ENCODE data around the gene ABLIM3. TPM values are rescaled to one million over a fixed set of nuclear protein-coding genes. Genes with fewer than 3 reads are reported as not detected.

The ABLIM3 gene
- total RNA-seq, 1 donor from 2014 or later, result 33.9 TPM

GRCh38 chr5:149217803-149218155 lies 76.5 kb downstream of the ABLIM3 start:
- DNase-seq (ENCODE audit: low read depth), result no peak

- DNase-seq (ENCODE audit: low read depth), result no peak
These were observed 78.3 kb downstream of the ABLIM3 start for GRCh38 chr5:149219584-149219983.

- no peak for DNase-seq (ENCODE audit: low read depth)
These were observed 79.5 kb downstream of the ABLIM3 start for GRCh38 chr5:149220750-149221149.

- DNase-seq (ENCODE audit: low read depth), result no peak
These were observed 80.0 kb downstream of the ABLIM3 start for GRCh38 chr5:149221326-149221725.

- DNase-seq (ENCODE audit: low read depth), result no peak
These were observed 80.5 kb downstream of the ABLIM3 start for GRCh38 chr5:149221731-149222342.

GRCh38 chr5:149223081-149223848 lies 82.0 kb downstream of the ABLIM3 start:
- no peak for DNase-seq (ENCODE audit: low read depth)

- no peak for DNase-seq (ENCODE audit: low read depth)
These were observed 83.0 kb downstream of the ABLIM3 start for GRCh38 chr5:149224282-149224681.

GRCh38 chr5:149227168-149227826 lies 86.0 kb downstream of the ABLIM3 start:
- peak; percentile 72 for DNase-seq (ENCODE audit: low read depth)

GRCh38 chr5:149228618-149229297 lies 87.5 kb downstream of the ABLIM3 start:
- DNase-seq (ENCODE audit: low read depth), result peak; percentile 74

GRCh38 chr5:149229298-149229937 lies 88.1 kb downstream of the ABLIM3 start:
- no peak for DNase-seq (ENCODE audit: low read depth)

- no peak for DNase-seq (ENCODE audit: low read depth)
These were observed 94.5 kb downstream of the ABLIM3 start for GRCh38 chr5:149235841-149236240.

GRCh38 chr5:149237662-149238061 lies 96.4 kb downstream of the ABLIM3 start:
- no peak for DNase-seq (ENCODE audit: low read depth)

- no peak for DNase-seq (ENCODE audit: low read depth)
These were observed 97.2 kb downstream of the ABLIM3 start for GRCh38 chr5:149238540-149238939.

- DNase-seq (ENCODE audit: low read depth), result no peak
These were observed 98.6 kb downstream of the ABLIM3 start for GRCh38 chr5:149239917-149240316.

GRCh38 chr5:149240354-149240998 lies 99.2 kb downstream of the ABLIM3 start:
- DNase-seq (ENCODE audit: low read depth), result no peak

GRCh38 chr5:149242339-149242738 lies 101.0 kb downstream of the ABLIM3 start:
- no peak for DNase-seq (ENCODE audit: low read depth)

GRCh38 chr5:149246906-149247305 lies 105.6 kb downstream of the ABLIM3 start:
- no peak for DNase-seq (ENCODE audit: low read depth)

GRCh38 chr5:149247726-149248125 lies 106.4 kb downstream of the ABLIM3 start:
- no peak for DNase-seq (ENCODE audit: low read depth)

GRCh38 chr5:149251546-149251945 lies 110.3 kb downstream of the ABLIM3 start:
- DNase-seq (ENCODE audit: low read depth), result no peak

GRCh38 chr5:149254506-149254905 lies 113.2 kb downstream of the ABLIM3 start:
- no peak for DNase-seq (ENCODE audit: low read depth)

GRCh38 chr5:149256451-149256850 lies 115.2 kb downstream of the ABLIM3 start:
- DNase-seq (ENCODE audit: low read depth), result peak; percentile 81

All from renal cortical epithelial cell (primary cell).